GM12875 (cell line): ENCODE data around the gene MCM9.

Experiments
- H3K4me3 ChIP-seq: one replicate; pipeline ENCODE4 v1.5.1; 2011; ENCODE audit warnings: low read depth, low read length, control low read depth
- TF ChIP-seq, protein P1 (sequence below): IDR thresholded peaks from 2 replicates; pipeline ENCODE4 v1.5.1; 2011; ENCODE audit warnings: low read depth, mild to moderate bottlenecking, control low read depth, inconsistent platforms, low read length, moderate library complexity, borderline replicate concordance; ENCODE audit not compliant: insufficient read depth

MCM9 gene

DNA sequence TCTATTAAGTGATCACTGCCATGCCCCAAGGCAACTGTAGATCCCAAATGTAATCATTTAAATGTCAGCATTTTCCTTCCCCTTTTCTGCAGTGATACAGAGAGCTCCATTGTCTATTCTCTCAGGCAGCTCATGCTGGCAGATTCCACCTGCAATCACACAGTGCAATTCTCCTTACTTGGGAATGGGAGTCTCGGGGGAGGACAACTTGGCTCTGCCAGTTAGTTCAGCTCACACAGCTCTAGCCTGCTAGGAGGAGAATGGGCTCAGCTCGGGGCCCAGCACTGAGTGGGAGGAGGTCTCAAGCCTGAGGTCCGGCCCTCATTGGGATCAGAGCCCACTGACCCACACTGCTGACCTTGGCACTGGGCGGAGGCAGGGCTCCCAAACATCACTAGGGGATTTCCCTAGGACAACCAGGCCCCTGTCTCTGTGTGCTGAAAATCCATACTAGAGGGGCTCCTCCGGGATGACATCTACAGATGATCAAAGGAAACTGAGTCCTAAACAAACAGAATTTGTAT lies 150.3 kb downstream of the MCM9 start:
- H3K4me3 ChIP-seq: no peak overlapping the region
- TF ChIP-seq, protein P1, sequence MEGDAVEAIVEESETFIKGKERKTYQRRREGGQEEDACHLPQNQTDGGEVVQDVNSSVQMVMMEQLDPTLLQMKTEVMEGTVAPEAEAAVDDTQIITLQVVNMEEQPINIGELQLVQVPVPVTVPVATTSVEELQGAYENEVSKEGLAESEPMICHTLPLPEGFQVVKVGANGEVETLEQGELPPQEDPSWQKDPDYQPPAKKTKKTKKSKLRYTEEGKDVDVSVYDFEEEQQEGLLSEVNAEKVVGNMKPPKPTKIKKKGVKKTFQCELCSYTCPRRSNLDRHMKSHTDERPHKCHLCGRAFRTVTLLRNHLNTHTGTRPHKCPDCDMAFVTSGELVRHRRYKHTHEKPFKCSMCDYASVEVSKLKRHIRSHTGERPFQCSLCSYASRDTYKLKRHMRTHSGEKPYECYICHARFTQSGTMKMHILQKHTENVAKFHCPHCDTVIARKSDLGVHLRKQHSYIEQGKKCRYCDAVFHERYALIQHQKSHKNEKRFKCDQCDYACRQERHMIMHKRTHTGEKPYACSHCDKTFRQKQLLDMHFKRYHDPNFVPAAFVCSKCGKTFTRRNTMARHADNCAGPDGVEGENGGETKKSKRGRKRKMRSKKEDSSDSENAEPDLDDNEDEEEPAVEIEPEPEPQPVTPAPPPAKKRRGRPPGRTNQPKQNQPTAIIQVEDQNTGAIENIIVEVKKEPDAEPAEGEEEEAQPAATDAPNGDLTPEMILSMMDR: no peak

DNA sequence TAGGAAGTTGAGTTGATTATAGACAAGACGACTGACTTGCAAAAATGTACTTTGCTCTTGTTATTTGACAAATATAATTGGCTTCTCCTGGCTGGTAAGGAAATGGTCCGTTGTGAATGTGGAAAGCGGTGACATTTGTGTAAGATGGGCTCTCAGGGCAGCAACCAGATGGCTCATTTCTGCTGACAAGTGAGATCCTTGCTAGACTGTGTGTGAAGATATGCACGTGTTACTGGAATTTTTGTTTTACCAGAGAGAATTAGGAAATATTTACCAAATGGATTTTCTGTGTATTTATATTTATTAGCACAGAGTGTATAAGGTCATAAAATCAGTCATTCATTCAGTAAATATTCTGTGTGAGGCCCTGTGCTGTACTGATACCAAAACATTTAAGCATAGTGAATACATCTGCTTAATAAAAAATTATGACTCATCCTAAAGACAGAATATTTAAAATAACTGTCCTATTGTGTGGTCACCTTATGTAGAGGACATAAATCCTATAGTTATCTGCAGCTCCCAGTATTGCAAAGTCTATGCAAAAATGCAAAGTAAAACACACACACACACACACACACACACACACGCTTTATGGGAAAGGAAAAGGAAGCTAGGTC lies 150.9 kb downstream of the MCM9 start:
- H3K4me3 ChIP-seq: no peak overlapping the region
- TF ChIP-seq, protein P1: no peak

DNA sequence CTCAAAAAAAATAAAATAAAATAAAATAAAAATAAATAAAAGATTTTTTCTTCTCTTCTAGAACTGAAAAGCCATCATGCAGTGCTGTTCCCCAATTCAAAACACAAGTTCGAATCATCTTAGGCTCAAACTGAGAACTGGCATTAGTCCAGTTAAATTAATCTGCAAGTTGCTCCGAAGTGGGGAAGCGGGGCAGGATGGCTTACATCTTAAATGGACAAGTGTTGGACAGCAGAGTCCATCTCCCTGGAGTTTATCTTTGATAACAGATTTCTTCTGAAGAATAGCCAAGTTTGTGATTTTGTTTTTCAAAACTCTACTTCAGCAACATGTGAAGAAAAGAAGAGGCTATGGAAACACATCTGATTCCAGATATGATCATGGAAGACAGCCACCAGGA lies 152.3 kb downstream of the MCM9 start:
- TF ChIP-seq, protein P1: no peak
- no peak overlapping the region for H3K4me3 ChIP-seq

DNA sequence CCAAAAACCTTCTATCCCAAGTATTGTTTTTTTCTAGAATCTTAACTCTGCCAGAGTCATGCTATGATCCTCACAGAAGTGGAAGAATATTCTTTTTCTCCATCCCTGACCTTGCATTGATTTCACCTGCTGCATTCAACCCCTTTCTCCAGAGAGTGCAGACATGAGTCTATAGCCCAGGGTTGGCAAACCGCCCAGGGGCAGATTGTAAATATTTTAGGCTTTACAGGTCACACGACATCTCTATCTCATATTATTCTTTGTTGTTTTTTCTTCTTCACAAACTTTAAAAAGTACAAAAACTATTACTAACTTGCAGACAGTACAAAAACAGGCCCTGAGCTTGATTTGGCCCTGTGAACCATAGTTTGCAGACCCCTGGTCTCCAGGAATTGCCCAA lies 153.1 kb downstream of the MCM9 start:
- TF ChIP-seq, protein P1: no peak
- H3K4me3 ChIP-seq: no peak overlapping the region

DNA sequence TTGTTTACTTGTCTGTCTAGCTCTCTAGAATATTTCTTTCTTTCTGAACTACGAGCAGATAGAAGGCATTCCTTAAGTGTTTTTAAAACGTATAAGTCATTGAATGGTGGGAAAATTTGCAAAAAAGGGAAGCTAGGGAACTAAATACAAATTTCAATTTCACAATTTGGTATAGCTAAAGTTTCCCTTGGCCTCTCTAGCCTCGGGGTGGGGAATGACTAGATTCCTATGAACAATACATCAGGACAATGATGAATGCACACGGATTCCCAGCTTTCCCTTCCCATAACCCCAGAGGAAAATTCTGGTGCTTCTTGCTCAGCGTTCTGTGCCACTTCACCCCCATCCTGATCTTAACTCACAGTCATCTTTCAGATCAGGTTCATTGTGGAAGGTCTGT lies 154.3 kb downstream of the MCM9 start:
- no peak overlapping the region for H3K4me3 ChIP-seq
- TF ChIP-seq, protein P1: no peak

DNA sequence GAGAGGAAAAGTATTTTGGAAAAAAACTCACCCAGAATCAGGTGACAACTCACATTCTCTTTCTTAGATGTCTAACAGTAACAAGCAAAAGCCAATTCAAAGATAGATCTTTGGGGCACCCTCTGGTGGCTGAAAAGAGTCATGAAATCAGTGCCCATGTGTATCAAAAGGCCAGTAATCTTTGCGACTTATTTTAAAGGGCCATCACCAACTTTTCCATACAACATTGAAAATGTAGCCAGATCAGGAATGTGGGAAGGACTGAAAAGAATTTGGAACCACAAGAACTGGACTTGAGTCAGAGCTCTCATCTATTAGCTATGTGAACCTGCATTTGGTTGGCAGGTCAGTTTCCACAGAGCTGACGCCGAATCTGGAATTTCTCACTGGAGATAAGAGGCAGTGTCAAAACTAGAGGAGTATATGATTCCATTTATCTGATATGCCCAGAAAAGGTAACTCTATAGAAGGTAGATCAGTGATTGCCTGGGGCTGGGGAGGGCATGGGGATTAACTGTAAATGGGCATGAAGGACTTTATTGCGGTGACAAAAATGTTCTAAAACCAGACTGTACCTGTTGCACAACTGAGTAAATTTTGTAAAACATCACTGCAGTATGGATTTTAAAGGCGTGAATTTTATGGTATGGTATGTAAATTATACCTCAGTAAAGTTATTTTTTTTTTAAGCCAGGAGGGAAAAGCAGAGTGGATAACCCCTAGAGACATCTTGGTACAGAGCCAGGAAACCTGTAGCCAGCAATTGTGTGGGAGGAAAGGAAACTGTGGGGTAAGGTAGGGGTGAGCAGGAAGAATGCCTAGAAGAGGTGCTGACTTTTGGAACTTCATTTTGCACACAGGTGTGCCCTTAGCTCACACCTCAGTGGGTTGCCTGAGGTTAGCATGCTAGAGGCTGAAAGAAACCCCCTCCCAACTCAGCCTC lies 158.1 kb downstream of the MCM9 start:
- H3K4me3 ChIP-seq: no peak overlapping the region
- TF ChIP-seq, protein P1: peak; percentile 48; the same call in 1 of the 2 replicates
